ENCODE results near the gene PRRG4.
"Not testable (repeated sequence)": the region's sequence is repeated elsewhere in the genome, so short reads cannot be mapped to it uniquely, and the experiment has no call there.

Gene PRRG4

DNA sequence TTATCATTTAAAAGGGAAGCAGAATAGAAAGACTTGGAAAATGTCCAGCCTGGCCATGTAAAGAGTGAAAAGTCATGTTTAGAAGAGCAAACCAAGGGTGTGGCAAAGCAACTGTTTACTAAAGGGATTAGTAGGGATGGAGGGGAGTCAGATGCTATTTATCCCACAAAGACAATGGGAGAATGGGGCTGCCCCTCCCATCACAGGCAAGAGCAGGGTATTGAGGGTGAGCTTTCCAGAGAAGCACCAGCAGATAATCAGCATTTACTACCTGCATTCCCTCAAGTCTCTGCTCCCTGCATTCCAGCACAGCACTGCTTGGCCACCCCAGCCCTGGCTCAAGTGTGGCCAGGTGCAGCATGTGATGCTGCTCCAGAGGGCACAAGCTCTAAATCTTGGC is 44.4 kb downstream of the PRRG4 start:
- in situ Hi-C loops (cut with MboI; ENCODE audit: low pct_unique_long_range_greater_than_20kb, low sequenced_read_pairs): no loop called here

DNA sequence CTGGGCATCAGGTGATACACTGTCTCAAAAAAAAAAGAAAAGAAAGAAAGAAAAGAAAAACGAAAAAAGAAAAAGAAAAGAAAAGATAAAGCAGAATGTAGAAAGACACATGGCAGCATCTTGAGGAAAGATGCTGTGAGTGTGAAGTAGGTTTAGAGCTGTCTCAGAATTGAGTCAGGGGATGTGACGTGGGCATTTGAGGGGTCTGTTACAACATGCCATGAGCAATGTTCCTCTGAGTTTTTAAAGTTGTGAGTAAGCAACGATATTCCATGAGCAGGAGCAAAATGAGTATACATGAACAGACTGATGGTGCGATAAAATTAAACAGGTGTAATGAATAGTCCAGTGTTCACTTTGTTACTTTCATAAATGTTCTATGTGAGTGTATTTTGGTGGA is 51.6 kb downstream of the PRRG4 start:
- in situ Hi-C loops (cut with MboI; ENCODE audit: low pct_unique_long_range_greater_than_20kb, low sequenced_read_pairs): no loop called here

More for the DNA sequence above, 44.4 kb downstream of the PRRG4 start:
- DNase-seq: peak; percentile 14

DNA sequence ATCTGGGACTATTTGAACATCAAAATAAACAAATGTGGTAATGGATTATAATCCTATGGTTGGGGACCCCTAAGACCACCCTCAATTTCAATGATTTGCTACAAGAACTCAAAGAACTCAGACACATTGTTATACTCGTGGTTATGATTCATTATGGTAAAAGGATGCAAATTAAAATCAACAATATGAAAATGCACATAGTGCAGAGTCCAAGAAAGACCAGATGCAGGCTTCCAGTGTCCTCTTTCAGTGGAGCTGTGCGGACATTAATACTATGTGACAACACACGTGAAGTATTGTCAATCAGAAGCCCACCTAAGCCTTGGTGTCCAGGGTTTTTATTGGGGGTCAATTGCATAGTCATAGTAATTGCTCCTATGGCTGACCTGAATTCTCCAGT is 53.7 kb downstream of the PRRG4 start:
- in situ Hi-C loops (cut with MboI; ENCODE audit: low pct_unique_long_range_greater_than_20kb, low sequenced_read_pairs): no loop called here
- no peak for DNase-seq

More for the DNA sequence above, 51.6 kb downstream of the PRRG4 start:
- no peak for DNase-seq

DNA sequence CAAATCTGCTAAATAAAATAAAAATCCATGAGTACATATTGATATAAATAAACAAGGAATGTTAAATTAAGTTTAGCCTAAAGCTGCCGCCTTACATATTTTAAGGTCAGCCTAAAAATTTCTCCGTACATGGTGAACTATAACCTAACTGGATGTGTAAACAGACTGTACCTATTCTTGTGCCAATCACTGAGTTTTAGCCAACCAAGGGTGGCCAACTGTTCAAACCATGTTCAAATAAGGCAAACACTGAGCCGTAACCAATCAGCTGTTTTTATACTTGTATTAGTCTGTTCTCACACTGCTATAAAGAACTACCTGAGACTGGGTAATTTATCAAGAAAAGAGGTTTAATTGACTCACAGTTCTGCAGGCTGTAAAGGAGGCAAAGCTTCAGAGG is 54.3 kb downstream of the PRRG4 start:
- in situ Hi-C loops (cut with MboI; ENCODE audit: low pct_unique_long_range_greater_than_20kb, low sequenced_read_pairs): no loop called here
- DNase-seq: no peak

DNA sequence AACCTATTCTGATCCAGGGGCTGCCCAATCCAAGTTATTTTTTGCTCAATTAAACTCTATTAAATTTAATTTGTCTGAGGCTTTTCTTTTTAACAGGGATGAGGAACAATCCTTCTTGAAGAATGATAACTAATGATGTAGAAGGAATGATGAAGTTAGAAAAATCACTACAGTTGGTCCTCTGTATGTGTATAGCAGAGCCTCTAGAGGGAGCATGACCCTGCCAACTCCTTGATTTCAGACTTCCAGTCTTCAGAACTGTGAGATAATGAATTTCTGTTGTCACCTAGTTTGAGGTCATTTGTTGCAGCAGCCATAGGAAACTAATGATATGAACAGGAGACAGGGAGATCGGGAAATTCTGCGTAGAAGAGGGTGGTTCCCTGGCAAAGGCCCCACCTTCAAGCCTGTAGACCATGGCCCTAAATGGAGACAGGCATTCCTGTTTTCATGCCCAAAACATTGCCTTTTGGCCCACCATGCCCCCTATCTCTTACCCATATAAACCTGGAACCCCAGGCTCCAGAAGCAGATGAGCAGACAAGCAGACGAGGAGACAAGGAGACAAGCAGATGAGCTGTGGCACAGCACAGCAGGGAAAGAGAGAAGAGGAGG is 55.1 kb downstream of the PRRG4 start:
- in situ Hi-C loops (cut with MboI; ENCODE audit: low pct_unique_long_range_greater_than_20kb, low sequenced_read_pairs): no loop called here
- DNase-seq: peak; percentile 32

- in situ Hi-C loops (cut with MboI; ENCODE audit: low pct_unique_long_range_greater_than_20kb, low sequenced_read_pairs): no loop called here
- DNase-seq: no peak
Observed at GRCh38 chr11:32885556-32885955, 55.8 kb downstream of the PRRG4 start.

DNA sequence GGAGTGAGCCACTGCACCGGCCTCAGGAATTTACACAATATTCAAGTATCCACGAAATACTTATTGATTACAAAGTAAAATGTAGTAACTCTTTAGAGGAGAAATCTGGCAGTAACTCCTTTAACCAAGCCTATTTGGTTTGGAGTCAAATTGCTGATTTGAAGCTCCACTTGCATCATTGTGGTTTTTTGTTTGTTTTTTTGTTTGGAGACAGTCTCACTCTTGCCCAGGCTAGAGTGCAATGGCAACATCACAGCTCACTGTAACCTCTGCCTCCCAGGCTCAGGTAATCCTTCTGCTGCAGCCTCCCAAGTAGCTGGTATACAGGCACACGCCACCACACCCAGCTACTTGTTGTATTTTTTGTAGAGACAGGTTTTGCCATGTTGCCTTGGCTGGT is 56.5 kb downstream of the PRRG4 start:
- in situ Hi-C loops (cut with MboI; ENCODE audit: low pct_unique_long_range_greater_than_20kb, low sequenced_read_pairs): no loop called here
- DNase-seq: no peak

DNA sequence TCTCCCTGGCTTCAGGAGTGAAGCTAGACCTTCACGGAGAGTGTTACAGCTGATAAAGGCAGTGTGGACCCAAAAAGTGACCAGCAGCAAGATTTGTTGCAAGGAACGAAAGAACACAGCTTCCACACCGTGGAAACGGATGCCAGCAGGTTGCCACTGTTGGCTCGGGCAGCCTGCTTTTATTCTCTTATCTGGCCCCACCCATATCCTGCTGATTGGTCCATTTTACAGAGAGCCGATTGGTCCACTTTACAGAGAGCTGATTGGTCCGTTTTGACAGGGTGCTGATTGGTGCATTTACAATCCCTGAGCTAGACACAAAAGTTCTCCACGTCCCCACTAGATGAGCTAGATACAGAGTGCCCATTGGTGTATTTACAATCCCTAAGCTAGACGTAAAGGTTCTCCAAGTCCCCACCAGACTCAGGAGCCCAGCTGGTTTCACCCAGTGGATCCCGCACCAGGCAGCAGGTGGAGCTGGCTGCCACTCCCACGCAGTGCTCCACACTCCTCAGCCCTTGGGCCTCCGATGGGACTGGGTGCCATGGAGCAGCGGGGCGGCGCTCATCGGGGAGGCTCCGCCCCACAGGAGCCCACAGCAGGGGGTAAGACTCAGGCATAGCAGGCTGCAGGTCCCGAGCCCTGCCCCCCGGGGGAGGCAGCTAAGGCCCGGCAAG is 58.1 kb downstream of the PRRG4 start:
- DNase-seq; in situ Hi-C loops (cut with MboI; ENCODE audit: low pct_unique_long_range_greater_than_20kb, low sequenced_read_pairs): not testable (repeated sequence)

- in situ Hi-C loops (cut with MboI; ENCODE audit: low pct_unique_long_range_greater_than_20kb, low sequenced_read_pairs); DNase-seq: not testable (repeated sequence)
Observed at GRCh38 chr11:32888384-32888710, 58.6 kb downstream of the PRRG4 start.

GRCh38 chr11:32888805-32889204 is 59.1 kb downstream of the PRRG4 start:
- no peak for DNase-seq
- in situ Hi-C loops (cut with MboI; ENCODE audit: low pct_unique_long_range_greater_than_20kb, low sequenced_read_pairs): no loop called here

DNA sequence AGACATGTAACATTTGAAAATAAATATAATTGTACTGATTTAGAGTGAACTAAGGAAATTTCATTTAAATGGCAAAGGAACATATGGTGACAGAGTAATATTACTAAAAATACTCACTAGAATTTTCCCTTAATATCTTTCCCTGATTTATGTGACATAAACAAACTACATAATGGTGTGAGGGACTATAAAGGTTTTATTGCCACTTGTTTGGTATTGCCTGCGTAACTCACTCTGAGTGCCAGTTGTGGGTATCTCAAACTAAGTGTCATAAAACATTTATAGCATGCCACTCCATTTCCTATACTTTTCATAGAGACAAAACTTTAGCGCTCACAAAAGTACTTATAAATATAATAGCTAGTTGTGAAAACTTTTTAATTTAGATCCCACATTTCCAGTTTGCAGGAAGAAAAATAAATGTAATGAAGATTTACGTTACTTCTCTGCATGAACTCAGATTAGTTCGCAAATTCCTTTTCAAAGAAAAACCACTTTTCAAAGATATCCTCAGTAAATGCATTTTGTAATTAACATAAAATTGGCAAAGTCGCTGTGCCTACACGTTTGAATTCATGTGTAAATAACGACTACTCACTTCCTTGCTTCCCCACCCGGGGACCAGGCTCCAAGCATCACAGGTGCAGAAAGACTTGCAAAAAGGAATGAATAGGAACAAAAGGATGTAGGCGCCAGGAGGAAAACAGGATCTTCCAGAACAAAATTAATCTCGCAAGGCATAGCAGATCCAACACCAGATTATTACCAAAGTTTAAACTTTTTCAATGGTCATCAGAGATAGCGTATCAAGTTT is 61.3 kb downstream of the PRRG4 start:
- in situ Hi-C loops (cut with MboI; ENCODE audit: low pct_unique_long_range_greater_than_20kb, low sequenced_read_pairs): no loop called here

GRCh38 chr11:32891657-32892354 is 62.1 kb downstream of the PRRG4 start:
- DNase-seq: no peak
- in situ Hi-C loops (cut with MboI; ENCODE audit: low pct_unique_long_range_greater_than_20kb, low sequenced_read_pairs): no loop called here

More for the DNA sequence above, 61.3 kb downstream of the PRRG4 start:
- peak; percentile 21 for DNase-seq

GRCh38 chr11:32892355-32893092 is 62.8 kb downstream of the PRRG4 start, which contains the start of gene QSER1:
QSER1 (plus strand) TSS chr11:32892811; CDS start chr11:32893126, 315 bp downstream.
- peak; percentile 72 for DNase-seq
- in situ Hi-C loops (cut with MboI; ENCODE audit: low pct_unique_long_range_greater_than_20kb, low sequenced_read_pairs): no loop called here

- in situ Hi-C loops (cut with MboI; ENCODE audit: low pct_unique_long_range_greater_than_20kb, low sequenced_read_pairs): no loop called here
- no peak for DNase-seq
Observed at GRCh38 chr11:32893093-32893342, 63.3 kb downstream of the PRRG4 start.

- peak; percentile 65 for DNase-seq
Observed at GRCh38 chr11:32893343-32894148, 63.8 kb downstream of the PRRG4 start.

GRCh38 chr11:32894149-32894827 is 64.6 kb downstream of the PRRG4 start:
- peak; percentile 73 for DNase-seq
- in situ Hi-C loops (cut with MboI; ENCODE audit: low pct_unique_long_range_greater_than_20kb, low sequenced_read_pairs): no loop called here

More at GRCh38 chr11:32893343-32894148, 63.8 kb downstream of the PRRG4 start:
- in situ Hi-C loops (cut with MboI; ENCODE audit: low pct_unique_long_range_greater_than_20kb, low sequenced_read_pairs): no loop called here

GRCh38 chr11:32894921-32895320 is 65.2 kb downstream of the PRRG4 start:
- no peak for DNase-seq
- in situ Hi-C loops (cut with MboI; ENCODE audit: low pct_unique_long_range_greater_than_20kb, low sequenced_read_pairs): no loop called here

GRCh38 chr11:32895471-32895870 is 65.7 kb downstream of the PRRG4 start:
- in situ Hi-C loops (cut with MboI; ENCODE audit: low pct_unique_long_range_greater_than_20kb, low sequenced_read_pairs): no loop called here
- DNase-seq: peak; percentile 15
